HG03575 (cell line): ENCODE data around the gene CYLD.

Experiments used
- ATAC-seq: cut with Tn5 transposase; IDR thresholded peaks from one replicate; pipeline ENCODE4 v1.9.1; 2021; ENCODE audit not compliant: unreplicated experiment, insufficient number of reproducible peaks, low FRiP score; ENCODE audit errors: extremely low read depth

The CYLD gene

DNA sequence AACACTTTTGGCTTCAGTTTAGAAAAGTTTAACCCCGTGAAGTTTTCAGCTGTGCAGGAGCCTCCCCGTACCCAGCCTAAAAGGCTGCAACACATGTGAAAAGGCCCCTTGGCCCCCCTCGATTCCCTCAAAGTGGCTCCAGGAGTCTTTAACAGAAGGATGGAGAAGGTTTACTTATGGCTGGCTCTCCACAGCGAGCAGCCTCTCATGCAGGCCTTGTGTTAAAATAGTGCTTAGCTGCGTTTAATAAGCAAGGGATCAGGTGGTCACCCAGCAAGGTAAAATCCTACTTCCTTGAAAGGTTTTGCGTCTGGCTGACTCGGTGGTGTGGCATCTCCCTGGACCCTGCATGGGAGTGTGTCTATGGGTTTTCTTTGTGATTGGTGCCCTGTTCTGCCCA lies 8.4 kb upstream of the CYLD start:
- ATAC-seq, result no peak

DNA sequence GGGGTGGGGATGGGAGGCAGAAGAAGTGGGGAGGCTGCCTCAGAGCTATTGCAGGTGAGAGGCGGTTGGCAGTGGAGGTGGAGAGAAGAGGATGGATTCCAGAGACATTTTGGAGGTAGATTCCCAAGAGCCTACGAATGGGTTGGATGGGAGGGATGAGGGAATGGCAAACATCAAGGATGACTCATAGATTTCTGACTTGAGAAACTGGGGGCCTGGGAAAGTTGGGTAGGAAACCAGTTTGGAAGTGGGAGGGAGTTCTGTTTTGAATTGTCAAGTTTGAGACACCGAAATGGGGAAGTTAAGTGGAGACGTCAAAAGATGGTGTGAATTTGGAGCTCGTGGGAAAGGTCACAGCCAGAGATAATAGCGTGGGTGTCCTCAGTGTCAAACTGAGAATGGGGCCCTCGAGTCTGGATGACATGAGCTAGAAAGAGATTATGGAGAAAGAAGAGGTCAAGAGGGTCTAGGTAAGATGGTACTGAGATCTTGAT lies 6.2 kb upstream of the CYLD start:
- ATAC-seq, result no peak

DNA sequence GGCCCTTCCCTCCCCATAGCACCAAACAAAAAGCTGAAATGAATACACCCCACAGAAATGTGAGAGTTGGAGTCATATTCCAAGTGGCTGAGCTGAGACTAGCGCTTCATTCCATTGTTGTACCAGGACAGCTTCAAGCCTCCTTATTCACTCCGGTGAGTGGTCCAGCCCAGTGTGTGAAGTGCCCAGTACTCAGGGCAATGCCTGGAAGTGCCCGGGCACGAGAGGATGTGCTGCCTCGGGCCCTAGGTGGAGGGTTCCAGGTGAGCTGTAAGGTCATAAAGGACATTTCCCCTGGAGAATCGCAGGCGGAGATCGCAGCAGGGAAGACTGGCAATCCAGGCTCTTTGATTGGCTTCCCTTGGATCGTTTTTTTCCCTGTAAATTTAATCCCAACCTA lies 5.4 kb upstream of the CYLD start:
- no peak for ATAC-seq

DNA sequence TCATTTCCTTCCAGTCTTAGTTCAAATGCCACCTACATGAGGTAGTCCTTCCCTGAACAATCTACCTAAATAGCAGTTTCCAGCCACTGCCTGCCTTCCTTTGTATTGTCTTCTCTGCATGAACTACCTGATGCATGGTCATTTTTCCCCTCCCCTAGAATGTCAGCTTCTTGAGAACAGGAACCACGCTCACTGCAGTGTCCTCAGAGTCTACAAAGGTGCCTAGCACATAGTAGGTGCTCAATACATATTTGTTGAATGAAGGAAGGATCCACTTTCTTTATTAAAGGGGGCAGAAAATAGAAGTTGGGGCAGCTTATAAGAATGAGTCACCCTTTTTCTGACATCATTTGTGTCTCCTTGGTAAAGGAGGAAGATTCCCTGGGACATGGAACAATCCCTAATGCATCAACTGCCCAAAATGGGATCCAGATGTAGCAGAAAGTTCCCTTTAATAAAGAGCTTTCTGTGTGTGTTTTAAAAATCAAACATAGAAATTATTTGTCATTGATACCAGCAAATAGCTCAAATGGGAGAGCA lies 4.4 kb upstream of the CYLD start:
- ATAC-seq, result no peak

DNA sequence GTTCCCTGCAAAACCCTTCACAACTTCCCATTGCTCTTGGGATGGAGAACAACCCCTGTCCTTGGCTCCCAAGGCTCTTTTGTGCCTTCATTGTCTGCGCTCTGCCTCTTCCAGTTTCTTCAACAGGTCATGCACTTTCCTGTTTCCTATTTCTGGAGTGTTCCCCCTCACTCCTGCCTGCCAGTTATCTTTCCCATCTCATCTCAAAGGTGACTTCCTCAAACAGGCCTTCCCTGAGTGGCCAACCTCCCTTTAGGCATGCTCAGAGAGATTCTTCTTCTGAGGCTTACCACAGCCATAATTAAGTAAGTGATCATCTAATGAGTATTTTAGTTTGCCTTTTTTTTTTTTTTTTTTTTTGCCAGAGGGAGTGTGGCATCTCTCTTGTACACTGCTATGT lies 2.9 kb upstream of the CYLD start:
- ATAC-seq, result no peak

DNA sequence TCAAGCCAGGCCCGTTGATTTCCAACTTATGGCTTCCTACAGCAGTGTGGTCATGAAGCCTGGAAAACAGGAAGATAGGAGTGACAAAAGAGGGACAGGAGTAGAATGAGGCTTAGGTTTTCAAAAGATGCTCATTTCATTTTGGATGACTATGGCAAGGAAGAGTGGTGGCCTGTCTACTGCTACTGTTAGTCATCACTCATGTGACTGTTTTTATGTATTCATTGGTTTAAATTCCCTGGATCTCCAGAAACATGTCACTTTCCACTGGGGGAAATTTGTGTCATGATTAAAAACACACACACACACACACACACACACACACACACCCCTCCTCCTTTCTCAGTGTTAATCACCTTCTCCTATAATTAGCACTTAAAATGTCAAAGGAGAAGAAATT lies 1.1 kb upstream of the CYLD start:
- no peak for ATAC-seq

DNA sequence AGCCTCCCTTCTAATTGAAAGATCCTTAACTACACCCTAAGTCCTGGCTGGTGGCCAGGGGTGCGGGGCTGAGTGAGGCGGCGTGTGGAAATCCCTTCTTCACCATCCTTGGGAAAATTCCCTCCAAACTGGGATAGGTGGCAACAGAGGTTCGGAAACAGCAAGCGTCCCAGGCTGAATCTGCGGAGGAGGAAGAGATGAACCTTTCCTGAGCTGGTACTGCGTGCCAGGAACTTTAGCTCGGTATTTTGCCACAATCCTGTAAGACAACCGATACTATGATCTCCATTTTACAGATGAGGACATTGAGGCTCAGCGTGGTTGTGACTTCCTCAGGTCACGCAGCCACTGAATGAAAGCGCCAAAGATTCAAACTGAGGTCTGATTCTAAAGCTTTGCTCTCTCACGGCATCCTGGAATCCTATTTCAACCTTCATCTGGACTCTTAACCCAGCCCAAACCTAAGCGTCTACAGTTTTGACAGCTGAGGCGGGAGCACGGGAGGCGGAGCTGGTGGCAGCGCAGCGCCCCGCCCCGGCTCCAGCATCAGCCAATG lies 583 bp upstream of the CYLD start:
- ATAC-seq, result no peak

DNA sequence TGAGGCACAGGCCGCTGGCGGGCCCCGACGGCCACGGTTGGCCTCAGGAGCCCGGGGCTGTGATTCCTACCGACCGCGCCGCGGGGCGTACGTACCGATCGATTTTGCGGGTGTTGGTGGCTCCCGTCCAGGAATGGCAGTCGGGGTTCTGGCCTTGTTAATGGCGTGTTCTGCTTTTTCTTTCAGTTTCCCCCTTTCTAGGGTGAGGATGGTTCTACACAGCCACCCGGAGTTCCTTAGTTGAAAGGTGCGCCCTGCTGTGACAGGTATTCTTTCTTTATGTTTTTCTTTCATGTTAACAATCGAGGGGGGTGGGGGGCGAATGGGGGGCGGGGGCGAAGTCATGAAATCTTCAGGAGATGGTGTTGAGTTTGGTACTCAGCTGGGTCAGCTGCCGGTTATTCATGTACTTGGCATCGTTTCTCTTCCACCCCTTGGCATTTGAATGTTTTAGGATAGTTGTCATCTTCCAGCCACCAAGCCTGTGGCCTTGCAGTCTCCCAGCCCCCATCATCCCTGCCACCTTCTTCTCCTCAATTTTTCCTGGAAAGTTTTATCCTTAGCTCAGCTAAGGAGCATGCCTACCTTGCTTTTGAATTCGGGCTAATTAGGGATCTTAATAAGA lies 802 bp downstream of the CYLD start:
- no peak for ATAC-seq

DNA sequence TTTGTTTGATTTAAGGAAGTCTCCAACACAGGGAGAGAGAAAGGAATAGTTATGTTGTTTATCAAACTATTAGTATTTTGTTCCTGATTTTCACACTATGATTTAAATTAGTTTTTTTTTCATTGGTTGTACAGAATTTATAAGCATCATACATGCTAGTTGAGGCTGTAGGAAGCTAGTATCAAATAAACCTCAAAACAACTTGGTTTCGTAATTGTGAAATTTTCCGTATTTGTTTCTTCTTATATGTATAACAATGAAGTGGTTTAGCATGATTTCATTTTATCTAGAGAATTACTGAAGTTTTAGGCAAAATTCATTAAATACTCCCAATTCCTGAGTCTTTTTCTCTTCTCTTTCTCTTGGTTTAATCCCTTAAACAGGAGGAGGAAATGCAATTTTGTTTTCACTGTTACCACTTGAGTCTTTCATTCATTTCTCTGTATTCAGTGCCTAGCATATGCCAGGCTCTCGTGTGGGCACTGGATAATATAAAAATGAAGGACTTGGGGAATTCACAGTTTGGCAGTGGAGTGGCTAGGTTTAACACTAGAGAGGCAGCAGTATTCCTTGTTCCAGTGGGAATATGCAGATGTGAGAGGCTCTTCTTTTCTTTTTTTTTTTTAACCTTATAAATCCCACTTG lies 1.8 kb downstream of the CYLD start:
- no peak for ATAC-seq

DNA sequence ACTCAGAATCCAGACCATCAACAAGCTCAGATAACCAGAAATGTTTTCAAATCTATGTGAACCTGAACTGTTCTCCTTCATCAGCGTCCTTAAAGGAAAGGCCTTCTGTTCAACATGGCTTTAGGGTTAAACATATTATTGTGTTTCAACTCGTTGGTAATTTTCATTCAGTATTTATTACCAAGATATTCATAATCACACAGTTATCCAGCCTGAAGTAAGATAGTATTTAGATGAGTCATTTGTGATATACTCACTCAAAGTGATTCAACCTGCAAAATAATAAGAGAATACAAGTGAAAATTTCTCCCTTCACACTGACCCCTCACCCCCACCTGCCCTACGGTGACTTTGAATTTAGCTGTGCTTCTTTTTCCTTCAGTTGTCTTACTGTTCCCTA lies 3.0 kb downstream of the CYLD start:
- no peak for ATAC-seq

DNA sequence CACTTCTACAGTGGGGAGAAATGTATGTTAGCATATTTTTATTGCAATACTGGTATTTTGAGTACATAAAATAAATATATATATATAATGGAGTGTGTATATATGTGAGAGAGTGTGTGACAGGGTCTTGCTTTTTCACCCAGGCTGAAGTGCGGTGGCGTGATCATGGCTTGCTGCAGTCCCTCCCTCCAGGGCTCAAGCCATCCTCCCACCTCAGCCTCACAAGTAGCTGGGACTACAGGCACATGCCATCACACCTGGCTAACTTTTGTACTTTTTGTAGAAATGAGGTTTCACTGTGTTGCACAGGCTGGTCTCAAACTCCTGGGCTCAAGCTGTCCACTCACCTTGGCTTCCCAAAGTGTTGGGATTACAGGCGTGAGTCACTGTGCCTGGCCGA lies 4.1 kb downstream of the CYLD start:
- no peak for ATAC-seq

DNA sequence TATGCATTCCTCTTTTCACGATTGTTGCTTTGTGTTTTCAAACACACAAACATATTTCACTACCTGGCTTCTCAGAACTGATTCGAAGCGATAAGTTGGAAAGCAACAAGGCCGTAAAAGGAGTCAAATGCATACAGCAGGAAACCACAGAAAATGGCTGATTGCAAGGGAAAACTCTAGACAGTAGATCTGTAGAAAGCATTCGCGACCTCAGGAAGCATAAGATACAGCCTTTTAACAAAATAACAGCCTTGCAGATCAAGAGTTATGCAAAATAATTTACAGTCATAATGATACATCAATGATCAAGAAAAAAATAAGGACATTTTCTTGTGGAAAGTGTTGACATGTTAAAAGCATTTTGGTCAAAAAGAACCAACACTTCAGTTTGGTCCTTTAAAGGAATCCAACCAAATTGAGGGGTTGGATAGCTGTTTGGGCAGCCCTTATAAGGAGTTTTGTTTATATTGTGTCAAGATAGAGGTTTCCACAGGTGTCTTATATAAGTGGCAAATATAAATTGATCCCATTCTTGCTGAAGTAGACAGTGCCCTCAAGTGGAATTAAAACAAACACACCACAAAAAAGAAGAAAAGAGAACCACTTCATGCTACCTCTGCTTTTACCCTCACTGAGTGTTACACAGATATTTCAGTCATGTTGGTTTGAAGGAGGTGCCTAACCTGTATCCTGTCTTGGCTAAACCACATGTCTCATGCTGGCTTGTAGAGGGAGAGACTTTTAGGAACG lies 5.5 kb downstream of the CYLD start:
- no peak for ATAC-seq

DNA sequence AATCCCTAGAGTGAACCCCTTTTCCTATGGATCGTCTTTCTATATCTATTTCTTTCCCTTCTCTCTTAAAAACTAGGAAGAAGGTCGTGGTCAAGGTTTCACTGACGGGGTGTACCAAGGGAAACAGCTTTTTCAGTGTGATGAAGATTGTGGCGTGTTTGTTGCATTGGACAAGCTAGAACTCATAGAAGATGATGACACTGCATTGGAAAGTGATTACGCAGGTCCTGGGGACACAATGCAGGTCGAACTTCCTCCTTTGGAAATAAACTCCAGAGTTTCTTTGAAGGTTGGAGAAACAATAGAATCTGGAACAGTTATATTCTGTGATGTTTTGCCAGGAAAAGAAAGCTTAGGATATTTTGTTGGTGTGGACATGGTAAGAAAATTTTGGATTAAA lies 9.6 kb downstream of the CYLD start:
- no peak for ATAC-seq

DNA sequence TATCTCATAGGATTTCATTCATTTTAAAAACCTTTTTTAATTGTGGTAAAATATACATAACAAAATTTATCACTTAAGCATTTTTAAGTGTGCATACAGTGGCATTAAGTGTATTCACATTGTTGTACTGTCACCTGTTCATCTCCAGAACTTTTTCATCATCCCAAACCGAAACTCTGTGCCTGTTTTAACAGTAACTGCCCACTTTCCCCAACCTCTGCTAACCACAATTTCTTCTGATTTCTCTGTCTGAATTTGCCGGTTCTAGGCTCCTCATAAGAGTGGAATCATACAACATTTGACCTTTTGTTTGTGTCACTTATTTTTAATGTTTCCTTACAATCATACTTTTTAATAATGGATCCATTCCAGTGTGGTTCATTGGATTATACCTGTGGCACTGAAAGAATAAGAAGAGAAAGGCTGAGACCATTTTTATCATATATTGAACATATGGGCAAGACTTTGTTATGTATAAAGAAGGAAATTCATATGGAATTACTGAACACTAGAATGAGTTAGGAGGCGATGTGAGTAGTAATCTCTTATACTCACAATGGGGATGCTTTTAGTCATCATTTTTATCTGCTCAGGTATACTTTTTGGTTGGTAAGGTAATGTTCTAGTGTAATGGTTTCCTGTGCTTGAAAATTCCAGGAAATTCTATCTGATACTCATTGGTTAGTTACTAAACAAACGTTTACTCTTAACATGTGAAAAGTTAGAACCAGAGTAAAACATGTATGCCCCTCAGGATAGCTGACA lies 10.8 kb downstream of the CYLD start:
- ATAC-seq, result no peak

DNA sequence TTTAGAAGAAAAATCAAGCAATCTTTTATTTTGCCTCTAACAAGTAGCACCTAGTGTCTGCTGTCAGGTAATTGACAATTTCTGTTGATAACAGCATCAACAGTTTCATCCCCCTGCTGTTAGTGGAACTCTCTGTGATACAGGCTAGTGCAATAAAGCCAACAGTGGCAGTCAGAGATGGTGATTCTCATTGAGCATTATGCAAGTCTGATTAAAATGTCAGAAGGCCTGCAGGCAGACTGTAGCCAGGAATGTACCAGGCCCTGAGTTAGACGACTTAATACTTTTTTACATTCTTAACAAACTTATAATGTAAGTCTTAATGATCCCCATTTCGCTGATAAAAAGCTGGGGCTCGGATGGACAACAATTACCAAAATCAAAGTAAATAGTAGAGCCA lies 14.6 kb downstream of the CYLD start:
- no peak for ATAC-seq

DNA sequence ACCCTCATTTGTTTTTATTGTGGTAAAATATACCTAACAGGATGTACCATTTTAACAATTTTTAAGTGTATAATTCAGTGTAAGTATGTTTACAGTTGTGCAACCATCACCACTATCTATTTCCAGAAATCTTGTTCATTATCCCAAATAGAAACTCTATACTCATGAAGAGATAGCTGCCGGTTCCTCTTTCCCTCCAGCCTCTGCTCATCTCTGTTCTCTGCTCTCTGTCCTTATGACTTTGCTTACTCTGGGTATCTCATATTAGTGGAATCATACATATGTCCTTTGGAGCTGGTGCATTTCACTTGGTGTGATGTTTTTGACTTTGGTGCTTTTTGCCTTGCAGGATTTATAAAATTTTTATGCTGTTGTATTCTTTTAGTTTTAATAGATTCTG lies 19.4 kb downstream of the CYLD start:
- no peak for ATAC-seq

DNA sequence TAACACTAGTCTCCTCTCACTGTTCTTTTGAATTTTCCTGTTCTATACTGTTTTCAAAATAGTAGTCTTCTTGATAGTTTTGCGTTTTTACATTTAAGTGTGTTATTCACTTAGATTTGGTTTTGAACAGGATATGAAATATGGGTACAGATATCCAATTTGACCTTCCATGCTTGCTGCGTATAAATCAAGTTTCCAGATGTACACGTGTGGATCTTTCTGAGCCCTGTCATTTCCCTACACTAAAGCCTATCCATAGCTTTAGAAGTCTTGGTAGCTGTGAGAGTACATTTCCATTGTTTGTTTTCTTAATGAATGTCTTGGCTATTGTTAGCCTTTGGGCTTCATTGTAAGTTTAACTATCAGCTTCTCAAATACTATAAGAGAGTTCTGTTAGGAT lies 20.4 kb downstream of the CYLD start:
- ATAC-seq, result no peak

DNA sequence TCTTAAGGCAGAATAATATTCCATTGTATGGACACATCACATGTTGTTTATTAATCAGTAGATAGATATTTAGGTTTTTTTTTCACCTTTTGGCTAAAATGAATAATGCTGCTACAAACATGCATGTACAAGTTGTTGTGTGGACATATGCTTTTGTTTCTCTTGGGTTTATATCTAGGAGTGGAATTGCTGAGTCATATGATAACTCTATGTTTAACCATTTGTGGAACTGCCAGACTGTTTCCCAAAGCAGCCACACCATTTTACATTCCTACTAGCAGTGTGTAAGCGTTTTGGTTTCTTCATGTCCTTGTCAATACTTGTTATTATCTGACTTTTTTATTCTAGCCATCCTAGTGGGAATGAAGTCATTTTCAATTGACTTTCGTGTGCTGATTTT lies 21.3 kb downstream of the CYLD start:
- no peak for ATAC-seq

DNA sequence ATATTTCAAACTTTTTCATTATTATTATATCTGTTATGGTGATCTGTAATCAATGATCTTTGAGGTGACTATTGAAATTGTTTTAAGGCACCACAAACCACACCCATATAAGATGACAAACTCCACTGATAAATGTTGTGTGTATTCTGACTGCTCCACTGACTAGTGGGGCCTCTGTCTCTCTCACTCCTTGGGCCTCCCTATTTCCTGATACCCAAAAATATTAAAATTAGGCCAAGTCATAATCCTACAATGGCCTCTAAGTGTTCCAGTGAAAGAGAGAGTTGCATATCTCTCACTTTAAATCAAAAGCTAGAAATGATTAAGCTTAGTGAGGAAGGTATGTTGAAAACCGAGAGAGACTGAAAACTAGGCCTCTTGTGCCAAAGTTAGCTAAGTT lies 23.4 kb downstream of the CYLD start:
- ATAC-seq, result no peak
